ENCODE measurements around the gene IFNA14.
"Not testable (repeated sequence)": the region's sequence is repeated elsewhere in the genome, so short reads cannot be mapped to it uniquely, and the experiment has no call there.

DNA sequence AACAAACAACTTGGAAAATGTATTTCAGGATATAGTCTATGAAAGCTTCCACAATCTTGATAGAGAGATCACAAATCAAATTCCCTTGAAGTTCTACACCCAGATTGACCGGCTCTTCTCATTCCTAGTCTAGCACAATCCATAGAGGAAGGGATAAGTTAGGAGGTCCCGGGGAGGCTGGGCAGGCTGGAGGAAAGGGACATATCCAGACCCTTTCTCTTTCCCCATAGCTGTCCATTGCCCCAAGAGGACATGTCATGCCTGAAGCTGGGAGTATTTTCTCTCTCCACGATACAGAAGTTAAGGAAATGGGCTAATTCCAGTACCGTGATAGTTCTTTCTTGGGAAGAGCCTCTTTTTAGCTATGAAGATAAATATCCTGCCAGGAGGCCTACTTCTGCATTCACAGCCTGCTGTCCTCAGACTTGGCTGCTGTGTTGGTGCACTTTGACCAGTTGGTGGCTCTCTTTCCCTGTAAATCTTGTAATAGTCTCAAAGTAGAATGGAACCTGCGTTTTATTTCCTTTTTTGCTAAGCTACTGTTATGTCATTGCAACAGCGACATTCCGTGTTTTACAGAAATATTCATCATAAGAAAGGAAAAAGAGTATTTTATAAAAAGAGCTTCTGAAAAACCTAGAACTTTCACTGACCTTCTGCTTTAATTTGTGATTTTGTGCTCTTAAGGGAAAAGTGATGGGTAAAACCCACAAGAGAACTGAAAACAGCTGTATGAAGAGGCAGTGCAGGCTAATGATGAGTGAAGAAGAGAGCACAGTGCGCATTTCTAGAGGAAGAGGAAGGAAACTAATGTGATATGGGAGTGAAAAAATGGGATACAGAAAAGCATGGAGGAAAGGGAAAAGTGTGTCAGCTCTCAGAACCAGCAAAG, 4.1 kb downstream of the IFNA14 start:
- TF ChIP-seq, protein P1, sequence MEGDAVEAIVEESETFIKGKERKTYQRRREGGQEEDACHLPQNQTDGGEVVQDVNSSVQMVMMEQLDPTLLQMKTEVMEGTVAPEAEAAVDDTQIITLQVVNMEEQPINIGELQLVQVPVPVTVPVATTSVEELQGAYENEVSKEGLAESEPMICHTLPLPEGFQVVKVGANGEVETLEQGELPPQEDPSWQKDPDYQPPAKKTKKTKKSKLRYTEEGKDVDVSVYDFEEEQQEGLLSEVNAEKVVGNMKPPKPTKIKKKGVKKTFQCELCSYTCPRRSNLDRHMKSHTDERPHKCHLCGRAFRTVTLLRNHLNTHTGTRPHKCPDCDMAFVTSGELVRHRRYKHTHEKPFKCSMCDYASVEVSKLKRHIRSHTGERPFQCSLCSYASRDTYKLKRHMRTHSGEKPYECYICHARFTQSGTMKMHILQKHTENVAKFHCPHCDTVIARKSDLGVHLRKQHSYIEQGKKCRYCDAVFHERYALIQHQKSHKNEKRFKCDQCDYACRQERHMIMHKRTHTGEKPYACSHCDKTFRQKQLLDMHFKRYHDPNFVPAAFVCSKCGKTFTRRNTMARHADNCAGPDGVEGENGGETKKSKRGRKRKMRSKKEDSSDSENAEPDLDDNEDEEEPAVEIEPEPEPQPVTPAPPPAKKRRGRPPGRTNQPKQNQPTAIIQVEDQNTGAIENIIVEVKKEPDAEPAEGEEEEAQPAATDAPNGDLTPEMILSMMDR (IDR thresholded peaks at IDR 0.05), result peak; percentile 64
- not testable (repeated sequence) for TF ChIP-seq EZH2 (IDR thresholded peaks at IDR 0.05; ENCODE audit: borderline replicate concordance, insufficient read depth, low read depth, low read length, poor library complexity, severe bottlenecking)

All from B cell (primary cell).